GM18499 (cell line): Measurements from ENCODE around the gene SPCS1.
"Not testable (repeated sequence)": the region's sequence is repeated elsewhere in the genome, so short reads cannot be mapped to it uniquely, and the experiment has no call there.

Experiments used
- ATAC-seq: cut with Tn5 transposase; IDR thresholded peaks from one replicate; pipeline ENCODE4 v1.9.1; 2021; ENCODE audit warnings: moderate number of reproducible peaks; ENCODE audit not compliant: insufficient read depth, unreplicated experiment

The SPCS1 gene

DNA sequence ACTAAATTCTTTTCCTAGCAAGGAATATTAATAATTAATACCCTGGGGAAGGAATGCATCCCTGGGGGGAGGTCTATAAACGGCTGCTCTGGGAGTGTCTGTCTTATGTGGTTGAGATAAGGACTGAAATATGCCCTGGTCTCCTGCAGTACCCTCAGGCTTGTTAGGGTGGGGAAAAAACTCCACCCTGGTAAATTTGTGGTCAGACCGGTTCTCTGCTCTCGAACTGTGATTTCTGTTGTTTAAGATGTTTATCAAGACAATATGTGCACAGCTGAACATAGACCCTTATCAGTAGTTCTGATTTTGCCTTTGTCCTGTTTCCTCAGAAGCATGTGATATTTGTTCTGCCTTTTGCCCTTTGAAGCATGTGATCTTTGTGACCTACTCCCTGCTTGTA lies 22.8 kb downstream of the SPCS1 start:
- not testable (repeated sequence) for ATAC-seq

DNA sequence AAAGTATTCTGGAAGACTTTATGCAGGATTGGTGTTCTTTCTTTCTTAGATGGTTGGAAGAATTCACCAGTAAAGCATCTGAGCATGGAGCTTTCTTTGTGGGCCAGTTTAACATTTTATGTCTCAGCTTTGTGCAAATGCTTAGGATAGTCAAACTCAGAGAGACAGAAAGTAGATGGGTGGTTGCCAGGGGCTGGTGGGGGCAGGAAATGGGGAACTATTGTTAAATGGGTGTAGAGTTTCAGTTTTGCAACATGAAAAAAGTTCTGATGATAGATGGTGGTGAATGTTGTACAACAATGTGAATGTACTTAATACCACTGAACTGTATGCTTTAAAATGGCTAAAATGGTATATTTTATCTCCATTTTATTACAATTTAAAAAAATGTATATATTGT lies 24.8 kb downstream of the SPCS1 start:
- ATAC-seq: no peak

- no peak for ATAC-seq
These were observed 25.7 kb downstream of the SPCS1 start for GRCh38 chr3:52731590-52731989.

GRCh38 chr3:52733256-52733891 lies 27.5 kb downstream of the SPCS1 start:
- ATAC-seq: no peak

GRCh38 chr3:52739730-52740129 lies 33.8 kb downstream of the SPCS1 start:
- ATAC-seq: no peak

DNA sequence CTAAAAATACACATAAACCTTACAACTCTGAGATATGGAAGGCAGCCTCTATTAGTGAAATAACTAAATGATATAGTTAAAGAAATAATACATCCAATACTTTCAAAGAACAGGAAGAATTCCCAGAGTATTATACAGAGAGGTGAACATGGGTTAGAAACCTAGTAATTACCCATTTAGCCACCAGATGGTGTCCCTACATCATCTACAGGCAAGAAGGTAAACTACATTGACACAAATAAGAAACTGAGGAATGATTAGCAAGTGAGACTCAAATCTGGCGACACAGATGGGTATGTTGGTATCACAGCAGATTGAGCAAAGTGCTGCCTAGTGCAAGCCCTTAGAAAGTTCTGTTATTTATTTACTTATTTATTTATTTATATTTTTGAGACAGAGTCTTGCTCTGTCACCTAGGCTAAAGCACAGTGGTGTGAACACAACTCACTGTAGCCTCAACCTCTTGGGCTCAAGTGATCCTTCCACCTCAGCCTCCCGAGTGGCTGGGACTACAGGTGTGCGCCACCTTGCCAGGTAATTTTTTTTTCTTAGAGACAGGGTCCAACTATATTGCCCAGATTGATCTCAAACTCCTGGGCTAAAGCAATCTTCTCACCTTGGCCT lies 36.6 kb downstream of the SPCS1 start:
- no peak for ATAC-seq

DNA sequence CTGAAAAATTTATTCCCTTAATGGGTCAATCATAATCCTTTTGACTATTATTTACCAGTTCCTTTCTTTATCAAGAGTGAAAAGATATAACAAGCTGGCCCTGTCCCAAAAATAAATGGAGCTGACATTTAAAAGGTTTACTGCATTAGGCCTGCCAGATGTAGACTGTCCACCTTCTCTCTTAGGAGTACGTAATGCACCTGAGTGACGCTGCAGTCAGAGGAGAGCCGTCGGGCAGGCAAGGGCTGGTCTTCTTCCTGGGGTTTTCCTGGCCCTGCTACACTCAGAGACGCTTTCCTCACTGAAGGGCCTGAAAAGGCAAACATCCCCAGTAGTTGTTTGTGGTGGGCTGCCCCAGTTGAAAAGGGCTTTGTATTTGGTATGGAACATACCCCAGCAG lies 37.2 kb downstream of the SPCS1 start:
- ATAC-seq: no peak

GRCh38 chr3:52743721-52744120 lies 37.8 kb downstream of the SPCS1 start:
- no peak for ATAC-seq

DNA sequence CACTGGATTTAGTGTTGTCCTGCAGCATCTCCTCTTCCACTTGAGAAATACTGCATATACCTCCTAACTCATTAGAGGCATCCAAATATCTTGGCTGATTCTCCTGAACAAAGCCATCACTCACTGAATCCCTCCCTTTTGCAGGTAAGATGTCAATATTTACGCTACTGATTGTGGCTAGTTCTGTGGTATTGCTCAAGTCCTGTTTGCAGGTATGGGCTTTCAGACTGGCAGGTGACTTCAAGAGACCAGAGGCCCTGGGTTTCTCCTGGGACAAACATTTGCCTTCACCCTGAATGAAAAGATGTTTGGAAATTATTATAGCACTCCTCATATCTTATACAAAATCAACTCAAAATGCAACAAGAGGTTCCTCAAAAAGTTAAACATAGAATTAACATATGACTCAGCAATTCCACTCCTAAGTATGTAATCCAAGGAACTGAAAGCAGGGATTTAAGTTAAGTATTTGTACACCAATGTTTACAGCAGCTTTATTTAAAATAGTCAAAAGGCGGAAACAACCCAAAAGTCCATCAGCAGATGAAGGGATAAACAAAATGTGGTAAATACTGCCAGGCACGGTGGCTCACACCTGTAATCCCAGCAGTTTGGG lies 46.2 kb downstream of the SPCS1 start:
- no peak for ATAC-seq

GRCh38 chr3:52754373-52754772 lies 48.5 kb downstream of the SPCS1 start:
- no peak for ATAC-seq

DNA sequence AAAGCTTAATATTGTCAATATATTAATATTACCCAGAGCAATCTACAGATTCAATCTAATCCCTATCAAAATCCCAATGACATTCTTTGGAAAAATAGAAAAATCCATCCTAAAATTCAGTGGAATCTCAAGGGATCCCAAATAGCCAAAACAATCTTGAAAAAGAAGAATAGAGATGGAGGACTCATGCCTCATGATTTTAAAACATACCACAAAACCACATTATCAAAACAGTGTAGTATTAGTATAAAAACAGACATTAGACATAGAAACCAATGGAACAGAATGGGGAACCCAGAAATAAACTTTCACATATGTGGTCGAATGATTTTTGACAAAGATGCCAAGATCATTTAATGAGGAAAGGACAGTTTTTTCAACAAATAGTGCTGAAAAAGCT lies 50.2 kb downstream of the SPCS1 start:
- ATAC-seq: no peak
